ENCODE measurements around the gene NDUFA13.

The NDUFA13 gene

DNA sequence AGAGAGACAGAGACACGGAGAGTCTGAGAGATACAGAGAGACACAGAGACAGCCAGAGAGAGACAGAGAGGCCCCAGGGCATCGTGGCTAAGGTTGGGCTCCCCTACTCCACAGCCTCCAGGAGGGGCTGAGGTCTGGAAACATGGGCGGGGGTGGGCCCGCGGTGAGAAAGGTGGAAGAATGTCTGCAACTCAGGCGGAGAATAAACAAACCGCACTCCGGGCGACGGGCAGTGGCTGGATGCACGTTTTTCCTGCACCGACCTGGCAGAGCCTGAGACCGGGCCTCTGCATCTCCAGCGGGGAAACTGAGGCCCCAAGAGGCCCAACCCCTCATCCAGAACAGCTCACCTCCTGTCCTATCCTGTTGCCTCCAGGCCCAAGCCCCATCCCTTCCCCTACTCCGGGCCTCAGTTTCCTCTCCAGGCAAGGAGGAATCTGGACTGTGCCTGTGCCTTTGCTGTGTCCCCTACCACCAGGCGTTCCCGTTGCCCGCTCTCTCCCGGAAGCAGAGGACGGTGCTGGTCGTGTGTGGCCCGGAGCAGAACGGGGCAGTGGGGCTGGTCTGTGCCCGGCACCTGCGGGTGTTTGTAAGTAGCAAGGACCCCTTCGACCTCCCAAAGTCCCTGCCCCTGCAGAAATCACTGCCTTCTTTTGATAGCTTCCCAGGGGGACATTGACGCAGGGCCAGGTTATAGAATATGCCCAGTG is 18.7 kb downstream of the NDUFA13 start:
- DNase-seq: no peak

DNA sequence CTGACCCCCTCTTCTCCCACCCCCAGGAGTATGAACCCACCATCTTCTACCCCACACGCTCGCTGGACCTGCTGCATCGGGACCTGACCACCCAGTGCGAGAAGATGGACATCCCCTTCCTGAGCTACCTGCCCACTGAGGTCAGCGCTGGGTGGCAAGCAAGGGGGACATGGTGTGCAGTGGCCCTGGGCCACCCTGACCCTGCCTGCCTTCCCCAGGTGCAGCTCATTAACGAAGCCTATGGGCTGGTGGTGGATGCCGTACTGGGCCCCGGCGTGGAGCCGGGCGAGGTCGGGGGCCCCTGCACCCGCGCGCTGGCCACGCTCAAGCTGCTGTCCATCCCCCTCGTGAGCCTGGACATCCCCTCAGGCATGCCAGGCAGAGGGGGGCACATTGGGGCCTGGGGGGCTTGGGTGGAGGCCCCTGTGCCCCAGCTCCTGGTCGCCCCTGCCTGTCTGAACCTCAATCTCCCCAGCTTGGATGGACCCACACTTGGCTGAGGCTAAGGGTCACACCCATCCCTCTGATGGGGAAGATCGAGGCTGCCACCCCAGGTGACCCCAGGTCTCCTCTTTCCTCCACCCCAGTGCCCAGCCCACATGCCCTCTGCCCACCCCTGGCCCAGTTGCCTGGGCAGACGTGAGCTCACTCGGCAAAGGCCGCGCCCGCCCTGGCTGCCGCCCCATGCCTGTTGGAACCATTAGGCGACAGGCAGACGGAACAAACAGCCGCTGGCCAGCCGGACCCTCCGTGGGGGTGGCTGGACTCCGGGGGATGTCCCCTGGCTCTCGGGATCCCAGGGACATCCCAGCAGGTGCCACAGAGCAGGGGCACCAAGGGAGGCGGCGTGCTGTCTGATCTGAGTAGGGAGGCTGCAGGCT is 19.5 kb downstream of the NDUFA13 start:
- no peak for DNase-seq

DNA sequence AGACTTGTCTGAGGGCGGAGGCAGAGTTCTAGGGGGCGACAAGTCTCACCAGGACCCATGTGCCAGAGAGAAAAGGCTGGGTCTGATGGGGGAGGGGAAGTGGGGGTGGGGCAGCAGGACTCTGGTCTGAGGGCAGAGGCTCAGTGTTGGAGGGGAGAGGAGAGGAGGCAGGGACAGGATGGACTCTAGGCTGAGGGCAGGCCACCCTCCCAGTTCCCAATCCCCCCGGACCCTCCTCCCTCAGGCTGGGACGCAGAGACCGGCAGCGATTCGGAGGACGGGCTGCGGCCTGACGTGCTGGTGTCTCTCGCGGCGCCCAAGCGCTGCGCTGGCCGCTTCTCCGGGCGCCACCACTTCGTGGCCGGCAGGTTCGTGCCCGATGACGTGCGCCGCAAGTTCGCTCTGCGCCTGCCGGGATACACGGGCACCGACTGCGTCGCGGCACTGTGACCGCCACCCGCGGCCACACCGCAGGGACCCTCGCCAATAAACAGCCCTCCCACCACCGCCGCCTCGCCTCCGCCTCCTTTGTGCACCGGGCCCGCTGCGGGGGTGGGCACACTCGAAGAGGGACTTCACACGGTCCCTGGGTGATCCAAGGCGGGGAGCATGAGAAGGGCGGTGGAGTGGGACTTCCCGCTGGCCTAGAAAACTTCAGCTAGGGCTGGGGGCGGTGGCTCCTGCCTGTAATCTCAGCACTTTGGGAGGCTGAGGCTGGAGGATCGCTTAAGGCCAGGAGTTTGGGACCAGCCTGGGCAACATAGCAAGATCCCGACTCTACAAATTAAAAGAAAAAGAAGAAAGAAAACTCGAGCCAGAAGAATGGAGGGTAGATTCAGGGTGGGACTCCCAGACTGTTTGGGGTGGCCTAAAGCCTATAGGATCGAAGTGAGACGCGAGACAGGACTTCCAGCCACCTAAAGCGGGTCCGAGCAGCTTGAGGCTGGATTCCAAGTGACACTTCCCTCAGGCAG is 21.3 kb downstream of the NDUFA13 start:
- DNase-seq: no peak

DNA sequence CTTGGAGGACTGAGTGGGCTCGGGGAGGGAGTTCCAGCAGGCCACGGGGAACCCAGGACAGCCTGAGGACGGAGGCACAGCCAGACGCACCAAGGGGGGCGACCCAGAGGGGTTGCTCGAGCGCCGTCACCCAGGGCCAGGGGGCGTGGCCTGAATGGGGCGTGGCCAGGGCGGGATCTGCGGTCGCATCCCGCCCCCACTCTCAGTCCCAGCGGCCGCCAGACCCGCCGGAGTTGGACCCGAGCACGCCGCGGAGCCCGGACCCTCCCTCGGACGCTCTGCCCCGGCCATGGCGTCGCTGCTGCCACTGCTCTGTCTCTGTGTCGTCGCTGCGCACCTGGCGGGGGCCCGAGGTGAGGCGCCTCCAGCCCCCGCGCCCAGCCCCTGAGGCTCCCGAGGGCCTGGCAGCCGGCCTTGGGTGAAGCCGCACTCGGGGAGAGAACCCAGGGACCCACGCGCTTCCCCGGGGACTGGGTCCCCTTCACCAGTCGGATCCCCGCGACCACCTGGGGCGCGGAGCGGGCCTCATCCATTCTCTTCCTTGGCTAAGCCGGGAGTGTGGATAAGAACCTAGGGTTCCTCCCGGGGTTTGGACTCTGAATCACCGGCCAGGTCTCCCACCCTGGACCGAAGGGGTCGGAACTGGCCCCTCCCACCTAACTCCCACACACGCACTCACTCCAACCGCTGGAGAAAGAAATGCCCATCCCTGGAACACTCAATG is 22.2 kb downstream of the NDUFA13 start, which contains the start of gene CILP2:
TSS of gene CILP2 (plus strand) at position 205 of the 724 bp plus-strand sequence. CDS start at position 290, 85 bp downstream.
- DNase-seq: no peak

DNA sequence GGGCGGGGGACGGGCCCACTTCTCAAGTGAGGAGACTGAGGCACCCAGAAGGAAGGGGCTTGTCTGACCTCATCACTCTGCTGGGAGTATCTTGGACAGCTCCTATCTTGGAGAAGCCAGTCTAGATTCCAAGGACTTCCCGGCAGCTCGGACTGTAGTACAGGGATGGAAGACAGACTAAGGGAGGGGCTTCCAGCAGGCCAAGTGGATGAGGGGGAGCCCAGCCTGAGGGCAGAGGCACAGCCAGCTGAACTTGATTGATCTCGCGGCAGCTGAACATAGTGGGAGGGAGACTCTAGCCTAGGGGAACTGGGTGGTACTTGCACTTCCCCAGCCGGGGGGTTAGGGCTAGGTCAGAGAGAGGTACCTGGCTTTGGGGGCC is 22.8 kb downstream of the NDUFA13 start:
- no peak for DNase-seq

DNA sequence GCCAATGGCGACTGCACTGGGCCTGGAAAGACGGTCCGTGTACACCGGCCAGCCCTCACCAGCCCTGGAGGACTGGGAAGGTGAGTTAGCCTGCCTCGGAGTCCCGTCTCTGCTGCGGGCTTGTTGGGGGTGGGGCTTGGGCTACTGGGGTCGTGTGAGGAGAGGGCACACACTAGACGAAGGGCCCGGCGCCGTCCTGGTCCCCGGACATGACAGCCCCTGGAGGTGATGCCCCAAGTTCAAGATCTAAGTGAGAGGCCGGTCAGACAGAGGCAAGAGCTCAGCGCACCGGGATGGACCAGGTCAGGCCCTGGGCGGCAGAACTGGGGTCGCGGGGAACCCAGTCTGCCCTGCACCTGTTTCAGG is 23.7 kb downstream of the NDUFA13 start:
- no peak for DNase-seq

DNA sequence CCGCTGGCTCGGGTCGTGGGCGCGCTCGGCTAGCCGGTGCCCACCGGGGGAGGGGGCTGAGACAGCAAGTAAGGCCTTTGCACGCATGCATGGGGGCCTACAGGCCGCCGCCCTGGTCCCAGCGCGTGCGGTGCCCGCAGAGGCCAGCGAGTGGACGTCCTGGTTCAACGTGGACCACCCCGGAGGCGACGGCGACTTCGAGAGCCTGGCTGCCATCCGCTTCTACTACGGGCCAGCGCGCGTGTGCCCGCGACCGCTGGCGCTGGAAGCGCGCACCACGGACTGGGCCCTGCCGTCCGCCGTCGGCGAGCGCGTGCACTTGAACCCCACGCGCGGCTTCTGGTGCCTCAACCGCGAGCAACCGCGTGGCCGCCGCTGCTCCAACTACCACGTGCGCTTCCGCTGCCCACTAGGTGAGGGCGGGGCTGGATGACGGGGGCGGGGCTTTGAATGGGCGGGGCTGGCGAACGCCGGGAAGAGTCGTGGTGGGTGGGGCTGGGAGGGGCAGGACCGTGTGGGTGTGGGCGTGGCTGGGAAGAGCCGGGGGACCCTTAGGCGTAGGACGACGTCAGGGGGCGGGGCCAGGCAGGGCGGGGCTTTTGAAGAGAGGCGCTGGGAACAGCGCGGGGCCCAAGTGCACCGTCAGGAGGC is 24.2 kb downstream of the NDUFA13 start:
- peak; percentile 83 for DNase-seq

DNA sequence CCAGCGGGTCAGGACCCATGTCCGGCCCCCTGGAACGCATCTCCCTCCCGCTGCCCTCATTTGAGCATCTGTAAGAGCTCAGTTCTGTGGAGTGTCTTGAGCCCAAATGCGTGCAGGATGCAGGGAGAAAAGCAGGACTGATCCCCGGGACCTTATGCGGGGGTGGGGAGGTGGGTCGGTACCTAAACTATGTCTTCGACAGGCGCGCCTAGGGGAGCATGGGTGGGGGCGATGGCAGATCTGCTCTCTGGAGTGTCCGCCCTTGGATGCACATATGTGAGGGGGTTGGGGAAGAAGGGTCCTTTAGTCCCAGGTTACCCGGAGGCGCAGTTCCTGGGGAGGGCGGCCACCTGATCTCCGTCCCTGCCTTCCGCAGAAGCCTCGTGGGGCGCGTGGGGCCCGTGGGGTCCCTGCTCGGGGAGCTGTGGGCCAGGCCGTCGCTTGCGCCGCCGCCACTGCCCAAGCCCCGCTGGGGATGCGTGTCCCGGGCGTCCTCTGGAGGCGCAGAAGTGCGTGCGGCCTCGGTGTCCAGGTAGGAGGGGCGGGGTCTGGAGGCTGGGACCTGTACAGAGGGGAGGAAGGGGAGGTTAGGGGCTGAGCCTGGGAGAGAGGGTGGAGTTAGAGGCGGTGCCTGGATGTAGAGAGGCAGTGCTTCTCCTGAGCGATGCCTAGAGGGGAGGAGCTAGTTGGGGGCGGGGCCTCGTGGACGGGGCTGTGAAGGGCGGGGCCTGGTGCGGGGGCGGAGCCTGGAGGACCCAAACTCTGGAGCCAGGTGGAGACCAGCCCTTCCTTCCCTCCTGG is 24.9 kb downstream of the NDUFA13 start:
- DNase-seq: peak; percentile 58

DNA sequence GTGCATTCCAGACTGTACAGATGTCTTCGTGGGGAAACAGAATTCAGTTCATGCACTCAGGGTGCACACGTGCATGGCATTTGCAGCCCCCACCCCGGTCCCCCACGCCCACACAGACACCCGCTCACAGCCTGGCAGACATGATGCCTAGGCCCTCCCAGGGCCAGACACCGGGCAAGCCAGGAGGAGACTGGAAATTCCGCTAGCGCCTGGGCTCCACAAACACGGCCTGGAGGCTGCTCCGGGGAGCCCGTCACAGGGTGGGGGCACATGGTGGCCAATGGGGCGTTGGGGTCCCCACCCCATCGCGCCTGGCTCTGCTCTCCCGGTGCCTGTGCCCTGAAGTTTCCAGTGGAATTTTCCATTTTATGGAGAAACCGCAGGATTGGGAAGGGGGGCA is 25.6 kb downstream of the NDUFA13 start:
- no peak for DNase-seq

DNA sequence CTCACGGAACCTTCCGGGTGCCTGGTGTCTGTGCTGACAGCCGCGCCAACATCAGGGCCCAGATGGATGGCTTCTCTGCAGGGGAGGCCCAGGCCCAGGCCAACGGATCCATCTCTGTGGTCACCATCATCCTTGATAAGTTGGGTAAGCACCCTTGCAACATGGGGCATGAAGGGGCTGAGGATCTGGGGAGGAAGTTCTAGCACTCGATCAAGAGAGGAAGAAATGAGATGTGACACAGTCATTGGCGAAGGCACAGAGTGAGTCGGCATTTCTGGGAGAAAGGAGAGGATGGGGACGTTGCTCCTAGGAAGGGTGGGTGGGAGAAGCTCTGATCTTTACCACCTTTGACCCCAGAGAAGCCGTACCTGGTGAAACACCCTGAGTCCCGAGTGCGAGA is 26.5 kb downstream of the NDUFA13 start:
- DNase-seq: no peak

DNA sequence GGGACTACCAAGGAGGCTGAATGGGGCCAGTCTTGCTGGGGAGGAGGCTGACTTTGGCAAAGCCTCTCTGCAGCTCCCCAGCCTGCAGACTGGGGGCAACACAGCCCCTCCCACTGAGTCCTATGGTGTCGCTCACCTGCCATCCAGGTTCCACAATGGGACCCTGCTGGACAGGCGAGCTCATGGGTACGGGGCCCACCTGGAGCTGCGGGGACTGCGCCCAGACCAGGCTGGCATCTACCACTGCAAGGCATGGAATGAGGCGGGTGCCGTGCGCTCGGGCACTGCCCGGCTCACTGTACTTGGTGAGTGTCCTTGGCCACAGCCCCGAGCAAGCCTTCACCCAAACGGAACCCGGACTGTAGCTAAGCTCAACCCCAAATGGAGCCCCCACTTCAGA is 27.1 kb downstream of the NDUFA13 start:
- no peak for DNase-seq

DNA sequence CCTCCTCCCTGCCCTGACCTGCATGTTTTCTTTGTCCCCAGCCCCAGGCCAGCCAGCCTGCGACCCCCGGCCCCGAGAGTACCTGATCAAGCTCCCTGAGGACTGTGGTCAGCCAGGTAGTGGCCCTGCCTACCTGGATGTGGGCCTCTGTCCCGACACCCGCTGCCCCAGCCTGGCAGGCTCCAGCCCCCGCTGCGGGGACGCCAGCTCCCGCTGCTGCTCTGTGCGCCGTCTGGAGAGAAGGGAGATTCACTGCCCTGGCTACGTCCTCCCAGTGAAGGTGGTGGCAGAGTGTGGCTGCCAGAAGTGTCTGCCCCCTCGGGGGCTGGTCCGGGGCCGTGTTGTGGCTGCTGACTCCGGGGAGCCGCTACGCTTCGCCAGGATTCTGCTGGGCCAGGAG is 27.6 kb downstream of the NDUFA13 start:
- no peak for DNase-seq

DNA sequence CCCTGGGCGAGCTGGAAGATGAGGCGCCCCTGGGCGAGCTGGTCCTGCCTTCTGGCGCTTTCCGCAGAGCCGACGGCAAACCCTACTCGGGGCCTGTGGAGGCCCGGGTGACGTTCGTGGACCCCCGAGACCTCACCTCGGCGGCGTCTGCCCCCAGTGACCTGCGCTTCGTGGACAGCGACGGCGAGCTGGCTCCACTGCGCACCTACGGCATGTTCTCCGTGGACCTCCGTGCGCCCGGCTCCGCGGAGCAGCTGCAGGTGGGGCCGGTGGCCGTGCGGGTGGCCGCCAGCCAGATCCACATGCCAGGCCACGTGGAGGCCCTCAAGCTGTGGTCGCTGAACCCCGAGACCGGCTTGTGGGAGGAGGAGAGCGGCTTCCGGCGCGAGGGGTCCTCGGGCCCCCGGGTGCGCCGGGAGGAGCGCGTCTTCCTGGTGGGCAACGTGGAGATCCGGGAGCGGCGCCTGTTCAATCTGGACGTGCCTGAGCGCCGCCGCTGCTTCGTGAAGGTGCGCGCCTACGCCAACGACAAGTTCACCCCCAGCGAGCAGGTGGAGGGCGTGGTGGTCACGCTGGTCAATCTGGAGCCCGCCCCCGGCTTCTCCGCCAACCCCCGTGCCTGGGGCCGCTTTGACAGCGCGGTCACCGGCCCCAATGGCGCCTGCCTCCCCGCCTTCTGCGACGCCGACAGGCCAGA is 28.4 kb downstream of the NDUFA13 start:
- DNase-seq: no peak

DNA sequence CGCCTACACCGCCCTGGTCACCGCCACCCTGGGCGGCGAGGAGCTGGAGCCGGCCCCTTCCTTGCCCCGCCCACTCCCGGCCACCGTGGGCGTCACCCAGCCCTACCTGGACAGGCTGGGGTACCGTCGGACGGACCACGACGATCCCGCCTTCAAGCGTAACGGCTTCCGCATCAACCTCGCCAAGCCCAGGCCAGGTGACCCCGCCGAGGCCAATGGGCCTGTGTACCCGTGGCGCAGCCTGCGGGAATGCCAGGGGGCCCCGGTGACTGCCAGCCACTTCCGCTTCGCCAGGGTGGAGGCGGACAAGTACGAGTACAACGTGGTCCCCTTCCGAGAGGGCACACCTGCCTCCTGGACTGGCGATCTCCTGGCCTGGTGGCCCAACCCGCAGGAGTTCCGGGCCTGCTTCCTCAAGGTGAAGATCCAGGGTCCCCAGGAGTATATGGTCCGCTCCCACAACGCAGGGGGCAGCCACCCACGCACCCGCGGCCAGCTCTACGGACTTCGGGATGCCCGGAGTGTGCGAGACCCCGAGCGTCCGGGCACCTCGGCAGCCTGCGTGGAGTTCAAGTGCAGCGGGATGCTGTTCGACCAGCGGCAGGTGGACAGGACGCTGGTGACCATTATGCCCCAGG is 29.0 kb downstream of the NDUFA13 start:
- DNase-seq: no peak

DNA sequence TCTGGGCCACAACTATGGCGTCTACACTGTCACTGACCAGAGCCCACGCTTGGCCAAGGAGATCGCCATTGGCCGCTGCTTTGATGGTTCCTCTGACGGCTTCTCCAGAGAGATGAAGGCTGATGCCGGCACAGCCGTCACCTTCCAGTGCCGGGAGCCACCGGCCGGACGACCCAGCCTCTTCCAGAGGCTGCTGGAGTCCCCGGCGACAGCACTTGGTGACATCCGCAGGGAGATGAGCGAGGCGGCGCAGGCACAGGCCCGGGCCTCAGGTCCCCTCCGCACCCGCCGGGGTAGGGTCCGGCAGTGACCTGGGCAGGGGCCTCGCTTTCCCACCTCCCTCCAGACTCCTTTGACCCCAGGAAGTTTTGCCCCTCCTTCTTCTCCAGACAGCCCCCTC is 29.7 kb downstream of the NDUFA13 start:
- DNase-seq: no peak

DNA sequence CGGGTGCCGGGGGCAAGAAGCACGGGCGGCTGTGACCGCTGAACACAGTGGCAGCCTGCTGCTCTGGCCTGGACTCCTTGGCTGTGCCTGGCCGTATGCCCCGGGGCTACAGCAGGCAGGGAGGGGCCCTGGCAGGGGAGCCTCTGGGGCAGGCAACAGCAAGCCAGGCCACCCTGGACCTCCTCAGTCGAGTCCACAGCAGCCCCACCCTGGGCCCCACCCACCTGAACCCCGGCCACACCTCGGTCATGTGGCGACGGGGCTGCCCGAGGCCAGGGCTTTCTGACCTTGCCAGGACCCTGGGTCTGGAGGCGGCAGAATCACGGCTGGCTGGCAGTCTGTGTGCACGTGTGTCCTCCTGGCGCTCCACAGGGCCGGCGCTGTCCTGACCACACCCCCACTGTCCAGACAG is 30.7 kb downstream of the NDUFA13 start:
- DNase-seq: no peak

DNA sequence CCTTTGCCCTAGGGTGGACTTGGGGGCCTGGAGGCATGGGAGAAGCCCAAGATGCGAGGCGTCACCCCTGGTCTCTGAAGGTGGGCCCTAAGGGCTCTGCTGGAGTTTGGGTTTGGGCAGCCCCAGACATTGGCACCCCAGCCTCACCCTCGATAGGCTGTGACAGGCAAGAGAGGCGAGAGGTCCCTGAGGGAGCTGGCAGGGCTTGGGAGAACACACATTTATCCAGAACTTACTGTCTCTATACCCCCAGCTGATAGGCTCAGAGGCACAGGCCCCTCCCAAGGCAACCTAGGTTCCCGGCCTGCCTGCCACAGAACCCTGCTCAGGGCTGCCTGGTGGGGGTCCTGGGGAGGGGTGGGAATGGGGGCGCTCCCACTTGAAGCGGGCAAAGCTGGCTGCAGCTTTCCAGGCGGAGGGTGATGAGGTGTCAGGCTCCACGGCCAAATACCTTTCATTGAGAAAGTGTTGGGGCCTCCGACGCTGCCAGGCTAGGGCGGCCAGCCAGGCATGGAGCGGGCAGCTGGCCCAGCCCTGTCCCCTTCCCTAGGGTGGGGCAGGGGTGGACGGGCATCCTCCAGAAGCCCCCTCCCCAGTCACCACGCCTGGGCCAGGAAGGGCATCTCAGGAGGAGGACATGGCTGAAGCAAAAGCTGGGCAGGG is 31.8 kb downstream of the NDUFA13 start:
- DNase-seq: no peak

DNA sequence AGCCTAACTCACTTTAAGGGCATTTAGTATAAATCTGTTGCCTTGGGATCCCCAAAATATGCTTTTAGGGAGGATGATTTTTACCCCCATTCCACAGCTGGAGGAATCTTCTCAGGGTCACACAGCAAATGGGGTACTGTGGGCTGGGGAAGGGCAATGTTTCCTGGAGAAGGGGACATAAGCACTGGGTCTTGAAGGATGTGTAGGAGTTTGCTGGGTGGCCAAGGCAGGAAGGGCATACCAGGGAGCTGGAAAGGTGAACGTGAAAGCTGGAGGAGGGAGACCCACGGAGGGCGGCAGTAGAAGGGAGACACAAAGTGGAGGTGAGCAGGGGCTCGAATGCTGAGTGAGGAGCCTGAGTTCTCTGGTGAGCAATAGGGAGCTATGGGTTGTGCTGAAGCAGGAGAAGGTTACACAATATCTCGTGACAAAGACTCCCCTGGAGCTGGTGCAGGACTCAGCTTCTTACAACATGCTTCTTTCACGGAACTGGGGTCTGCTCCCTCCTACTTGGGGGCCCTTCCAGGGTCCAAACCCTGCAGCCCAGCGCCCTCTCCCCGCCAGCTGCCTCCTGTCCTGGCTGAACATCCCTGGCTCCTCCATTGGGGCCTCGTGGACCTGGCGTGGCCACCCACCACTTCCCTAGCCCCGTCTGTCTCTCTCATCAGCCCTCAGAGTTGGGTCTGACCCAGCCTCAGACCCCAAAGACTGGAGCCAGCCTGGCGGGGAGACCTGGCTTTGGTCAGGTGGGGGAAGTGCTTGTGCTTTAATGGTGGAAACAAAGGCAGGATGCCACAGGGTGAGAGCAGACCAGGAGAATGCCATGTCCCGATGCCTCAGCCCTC is 33.1 kb downstream of the NDUFA13 start:
- DNase-seq: no peak

All from hematopoietic multipotent progenitor cell treated with erythropoietin and hydrocortisone succinate and interleukin-3 and kit ligand, for 8 days (in vitro differentiated cells).